Esophagus mucosa (tissue), 1 donor: ENCODE measurements around the gene NAA16. TPM values are rescaled to one million over a fixed set of nuclear protein-coding genes. Genes with fewer than 3 reads are reported as not detected.
"Not testable (repeated sequence)": the region's sequence is repeated elsewhere in the genome, so short reads cannot be mapped to it uniquely, and the experiment has no call there.

Experiments
- ATAC-seq: fragments of 200-7000 bp; cut with Tn5 transposase; one replicate; pipeline ENCODE4 v1.9.1; 2020
- total RNA-seq: library from RNA; stranded (reverse); gene quantifications from one replicate; pipeline ENCODE4 v1.2.4, GENCODE V29; 2023
- donor health status: DM: yes; HTN: yes; CAD: no.

The NAA16 gene
- total RNA-seq, 1 donor from 2014 or later = 9.6 TPM

GRCh38 chr13:41411060-41411459 lies 100.0 kb downstream of the NAA16 start:
- no peak for ATAC-seq

GRCh38 chr13:41411522-41411921 lies 100.5 kb downstream of the NAA16 start:
- peak; percentile 50 for ATAC-seq

DNA sequence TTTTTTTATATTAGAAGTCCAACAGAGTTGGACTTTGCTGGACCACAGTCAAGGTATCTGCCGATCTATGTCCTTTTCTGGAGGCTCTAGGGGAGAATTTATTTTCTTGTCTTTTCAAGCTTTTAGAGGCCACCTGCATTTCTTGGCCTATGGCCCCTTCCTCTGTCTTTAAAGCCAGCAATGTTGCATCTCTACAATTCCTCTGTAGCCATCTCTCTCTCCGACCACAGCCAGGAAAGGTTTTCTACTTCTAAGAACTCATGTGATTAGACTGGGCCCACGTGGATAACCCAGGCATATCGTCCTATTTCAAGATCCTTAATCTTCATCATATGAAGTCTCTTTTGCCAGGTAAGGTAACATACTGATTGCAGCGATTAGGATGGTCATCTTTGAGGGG lies 102.8 kb downstream of the NAA16 start:
- ATAC-seq = no peak

- no peak for ATAC-seq
These were observed 105.2 kb downstream of the NAA16 start for GRCh38 chr13:41416276-41416675.

GRCh38 chr13:41418027-41418426 lies 107.0 kb downstream of the NAA16 start:
- no peak for ATAC-seq

DNA sequence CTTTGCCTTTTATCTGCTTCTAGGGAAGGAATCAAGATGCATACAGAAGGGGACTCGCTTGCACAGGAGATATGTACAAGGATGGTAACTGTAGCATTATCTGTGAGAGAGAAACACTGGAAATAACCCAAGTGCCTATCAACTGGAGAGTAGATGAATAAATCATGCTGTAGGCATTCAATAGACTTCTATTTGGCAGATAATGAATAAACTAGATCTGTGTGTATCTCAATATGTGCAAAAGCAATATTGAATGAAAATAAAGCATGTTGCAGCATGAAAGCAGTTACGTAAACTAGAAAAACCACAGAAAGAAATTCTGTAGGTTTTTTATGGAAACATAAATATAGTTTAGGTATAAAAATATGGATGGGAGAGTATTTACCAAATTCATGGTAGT lies 107.7 kb downstream of the NAA16 start:
- ATAC-seq = no peak

GRCh38 chr13:41419206-41419605 lies 108.1 kb downstream of the NAA16 start:
- no peak for ATAC-seq

- ATAC-seq = no peak
These were observed 109.1 kb downstream of the NAA16 start for GRCh38 chr13:41420146-41420545.

DNA sequence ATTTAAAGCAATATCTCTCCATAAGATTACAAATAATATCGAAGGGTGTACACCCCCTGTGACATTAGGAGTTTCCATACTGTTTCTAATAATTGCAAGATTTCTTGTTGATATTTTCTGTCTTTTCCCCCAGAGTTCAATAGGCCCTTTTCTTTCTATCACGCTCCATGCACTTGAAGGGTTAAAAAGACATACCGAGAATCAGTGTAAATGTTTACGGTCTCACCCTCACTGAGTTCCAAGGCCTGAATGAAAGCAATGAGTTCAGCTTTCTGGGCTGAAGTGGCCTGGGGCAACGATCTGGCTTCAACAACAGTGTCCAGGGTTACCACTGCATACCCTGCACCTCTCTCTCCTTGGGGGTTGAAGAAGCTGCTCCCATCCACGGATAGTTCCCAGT lies 110.3 kb downstream of the NAA16 start:
- ATAC-seq = not testable (repeated sequence)

DNA sequence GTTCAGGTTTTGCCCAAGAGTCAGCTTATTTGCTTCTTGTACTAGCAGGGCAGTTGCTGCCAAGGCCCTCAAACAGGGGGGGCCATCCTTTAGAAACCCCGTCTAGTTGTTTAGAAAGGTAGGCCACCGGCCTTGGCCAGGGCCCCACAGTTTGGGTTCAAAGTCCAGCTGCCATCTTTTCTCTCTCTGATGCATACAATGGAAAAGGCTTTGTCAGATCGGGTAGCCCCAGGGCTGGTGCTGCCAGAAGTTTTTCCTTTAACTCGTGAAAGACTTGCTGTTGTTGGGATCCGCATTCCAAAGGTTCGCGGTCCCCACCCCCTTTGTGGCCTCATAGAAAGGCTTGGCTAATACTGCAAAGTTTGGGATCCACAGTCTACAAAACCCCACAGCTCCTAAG lies 110.9 kb downstream of the NAA16 start:
- not testable (repeated sequence) for ATAC-seq

GRCh38 chr13:41423259-41423658 lies 112.2 kb downstream of the NAA16 start:
- ATAC-seq = not testable (repeated sequence)

DNA sequence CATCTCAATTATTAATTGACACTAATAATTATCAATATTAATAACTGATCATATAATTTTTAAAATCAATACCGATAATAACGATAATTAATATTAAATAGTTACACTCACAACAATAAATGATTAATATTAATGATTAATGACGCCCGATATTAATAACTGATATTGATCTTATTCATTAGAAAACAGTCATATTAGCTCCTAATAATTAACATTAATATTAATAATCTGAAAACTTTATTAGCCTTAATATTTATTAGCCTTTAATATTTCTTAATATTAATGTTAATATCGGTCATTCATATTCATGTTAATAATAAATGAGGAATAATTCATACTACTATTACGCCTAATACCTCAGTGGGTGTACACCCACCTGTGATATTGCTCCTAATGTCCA lies 113.6 kb downstream of the NAA16 start:
- not testable (repeated sequence) for ATAC-seq

DNA sequence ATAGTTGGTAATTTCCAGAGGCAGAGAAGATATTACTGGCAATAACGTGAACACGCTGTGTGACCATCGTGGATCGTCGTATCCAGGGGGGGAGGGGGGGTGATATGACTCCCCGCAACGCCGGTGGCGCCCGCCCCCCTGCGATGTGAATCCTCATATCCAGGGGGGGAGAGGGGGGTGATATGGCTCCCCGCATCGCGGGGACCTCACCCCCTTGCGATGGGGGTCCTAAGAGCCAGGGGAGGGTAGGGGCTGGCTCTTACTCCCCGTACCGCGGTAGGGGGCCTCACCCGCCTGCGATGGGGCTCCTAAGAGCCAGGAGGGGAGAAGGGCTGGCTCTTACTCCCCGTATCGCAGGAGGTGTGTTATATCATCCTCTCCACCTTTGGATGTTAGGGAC lies 115.0 kb downstream of the NAA16 start:
- ATAC-seq = no peak

Other genes starting within 250 kb of the NAA16 start
- 5.3 TPM for gene WBP4, start 249.8 kb upstream of the NAA16 start, total RNA-seq
- 2.9 TPM for gene KBTBD6, start 178.5 kb upstream of the NAA16 start, total RNA-seq
- gene KBTBD7, start 116.7 kb upstream of the NAA16 start, total RNA-seq = 2.0 TPM
- gene MTRF1, start 47.7 kb upstream of the NAA16 start, total RNA-seq = 9.2 TPM
- gene RGCC, start 146.3 kb downstream of the NAA16 start, total RNA-seq = 5.5 TPM